Activated CD4-positive, alpha-beta T cell treated with anti-CD3 and anti-CD28 coated beads for 1 hour (primary cell): ENCODE measurements around the gene ID1.

Experiments used
- DNase-seq: peaks from one replicate; pipeline ENCODE4 v3.0.0-alpha.2; 2020

ID1 gene

GRCh38 chr20:31605031-31605901 is at the start of gene ID1:
Gene ID1, plus strand, starts transcription at chr20:31605289. Its CDS starts 99 bp downstream, at chr20:31605388.
- DNase-seq, result peak; percentile 84

GRCh38 chr20:31559704-31560093 is 45.4 kb upstream of the ID1 start:
- DNase-seq, result no peak

- DNase-seq, result peak; percentile 60
These were observed 44.9 kb upstream of the ID1 start for GRCh38 chr20:31560094-31560745.

- no peak for DNase-seq
These were observed 44.1 kb upstream of the ID1 start for GRCh38 chr20:31560746-31561598.

GRCh38 chr20:31562241-31562640 is 42.8 kb upstream of the ID1 start:
- no peak for DNase-seq

- no peak for DNase-seq
These were observed 40.8 kb upstream of the ID1 start for GRCh38 chr20:31564284-31564683.

- DNase-seq, result no peak
These were observed 39.3 kb upstream of the ID1 start for GRCh38 chr20:31565699-31566318.

GRCh38 chr20:31566319-31566657 is 38.8 kb upstream of the ID1 start:
- DNase-seq, result no peak

- no peak for DNase-seq
These were observed 38.3 kb upstream of the ID1 start for GRCh38 chr20:31566658-31567379.

- no peak for DNase-seq
These were observed 37.7 kb upstream of the ID1 start for GRCh38 chr20:31567380-31567720.

- DNase-seq, result no peak
These were observed 36.9 kb upstream of the ID1 start for GRCh38 chr20:31568041-31568731.

- no peak for DNase-seq
These were observed 36.3 kb upstream of the ID1 start for GRCh38 chr20:31568773-31569162.

GRCh38 chr20:31569163-31570020 is 35.7 kb upstream of the ID1 start:
- DNase-seq, result peak; percentile 40

- DNase-seq, result no peak
These were observed 35.0 kb upstream of the ID1 start for GRCh38 chr20:31570021-31570463.

- DNase-seq, result no peak
These were observed 34.1 kb upstream of the ID1 start for GRCh38 chr20:31570735-31571617.

- no peak for DNase-seq
These were observed 32.9 kb upstream of the ID1 start for GRCh38 chr20:31572042-31572700.

GRCh38 chr20:31572701-31573554 is 32.2 kb upstream of the ID1 start:
- DNase-seq, result peak; percentile 76
